HG03135 (cell line): ENCODE results near the gene HSPB6.

Source experiments
- ATAC-seq: cut with Tn5 transposase; IDR thresholded peaks from one replicate; pipeline ENCODE4 v1.9.1; 2021; ENCODE audit warnings: mild to moderate bottlenecking, moderate library complexity; ENCODE audit not compliant: unreplicated experiment

HSPB6 gene

DNA sequence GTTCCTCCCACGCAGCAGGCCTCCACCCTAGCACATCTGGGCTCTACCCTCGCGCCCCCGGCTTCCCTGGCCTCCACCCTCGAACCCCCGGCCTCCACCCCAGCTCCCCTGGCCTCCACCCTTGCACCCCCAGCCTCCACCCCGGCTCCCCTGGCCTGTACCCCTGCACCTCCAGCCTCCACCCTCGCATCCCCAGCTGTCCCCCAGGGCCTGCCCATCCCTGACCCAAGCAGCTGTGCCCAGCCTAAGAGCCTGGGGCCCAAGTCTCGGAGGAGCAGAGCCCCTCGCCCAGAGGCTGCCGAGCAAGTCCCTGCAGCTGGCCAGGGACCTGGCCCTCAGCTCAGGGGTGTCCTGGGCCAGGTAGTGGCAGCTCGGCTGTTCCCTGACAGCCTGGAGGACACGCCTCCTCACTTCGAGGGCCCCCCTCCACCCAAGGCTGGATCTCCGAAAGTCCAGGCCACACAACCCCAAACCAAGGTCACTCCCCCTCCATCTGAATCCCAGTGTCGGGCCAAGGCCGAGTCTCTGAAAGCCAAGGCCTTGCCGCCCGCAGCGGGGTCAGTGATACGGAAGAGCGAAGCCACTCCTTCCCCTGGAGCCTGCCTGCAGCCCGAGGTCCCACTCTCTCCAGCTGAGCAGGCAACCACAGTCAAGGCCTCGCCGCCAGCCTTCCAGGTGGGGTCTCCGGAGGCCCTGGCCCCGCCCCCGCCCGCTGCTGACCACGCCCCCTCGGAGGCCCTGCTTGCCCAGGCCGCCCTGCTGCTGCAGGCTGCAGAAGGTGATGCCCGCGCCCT is 10.7 kb upstream of the HSPB6 start:
- no peak for ATAC-seq

DNA sequence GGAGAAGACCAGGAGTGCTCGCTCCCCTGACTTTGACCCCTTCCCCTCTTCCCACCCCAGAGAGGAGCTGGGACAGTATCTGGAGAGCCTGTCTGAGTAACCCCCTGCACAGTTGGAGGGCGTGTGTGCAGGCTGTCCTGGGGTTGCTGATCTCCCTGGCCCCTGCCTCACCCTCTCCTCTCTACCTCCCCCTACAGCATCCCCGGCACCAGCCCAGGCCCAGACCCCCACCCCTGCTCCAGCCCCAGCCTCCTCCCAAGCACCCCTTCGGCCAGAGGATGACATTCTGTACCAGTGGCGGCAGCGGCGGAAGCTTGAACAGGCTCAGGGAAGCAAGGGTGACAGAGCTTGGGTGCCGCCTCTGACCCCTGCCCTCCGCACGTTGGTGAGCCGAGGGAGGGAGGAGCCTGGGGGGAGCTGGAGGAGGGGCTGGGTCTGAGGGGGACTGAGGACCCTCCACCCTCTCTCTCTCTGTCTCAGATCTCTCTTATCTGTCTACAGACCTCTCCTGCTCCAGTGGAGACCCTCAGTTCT is 9.8 kb upstream of the HSPB6 start:
- no peak for ATAC-seq

DNA sequence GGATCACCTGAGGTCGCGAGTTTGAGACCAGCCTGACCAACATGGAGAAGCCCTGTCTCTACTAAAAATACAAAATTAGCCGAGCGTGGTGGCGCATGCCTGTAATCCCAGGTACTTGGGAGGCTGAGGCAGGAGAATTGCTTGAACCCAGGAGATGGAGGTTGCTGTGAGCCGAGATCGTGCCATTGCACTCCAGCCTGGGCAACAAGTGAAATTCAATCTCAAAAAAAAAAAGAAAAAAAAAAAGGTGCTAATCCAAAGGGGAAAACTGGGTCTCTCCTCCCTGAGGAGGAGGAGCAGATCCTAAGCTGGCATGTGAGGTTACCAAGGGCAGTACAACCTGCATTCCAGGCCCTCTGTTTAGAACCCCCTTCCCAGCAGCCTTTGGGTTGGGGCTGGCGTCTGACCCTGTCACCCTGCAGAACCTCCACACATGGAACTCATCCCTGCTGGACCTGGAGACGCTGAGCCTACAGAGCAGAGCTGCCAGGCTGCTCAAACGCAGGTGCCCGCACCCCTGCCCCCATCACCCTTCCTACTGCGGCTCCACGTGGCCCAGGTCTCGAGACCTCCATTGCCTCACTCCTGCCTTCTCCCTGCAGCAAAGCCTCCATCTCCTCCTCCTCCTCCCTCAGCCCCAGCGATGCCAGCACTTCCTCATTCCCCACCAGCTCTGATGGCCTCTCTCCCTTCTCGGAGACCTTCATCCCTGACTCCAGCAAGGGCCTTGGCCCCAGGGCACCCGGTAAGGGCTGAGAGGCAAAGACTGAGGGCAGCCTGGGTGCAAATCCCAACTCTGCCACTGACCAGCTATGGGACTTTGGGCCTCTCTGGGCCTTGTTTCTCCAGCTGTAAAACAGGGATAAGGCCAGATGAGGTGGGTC is 7.8 kb upstream of the HSPB6 start:
- ATAC-seq = no peak

DNA sequence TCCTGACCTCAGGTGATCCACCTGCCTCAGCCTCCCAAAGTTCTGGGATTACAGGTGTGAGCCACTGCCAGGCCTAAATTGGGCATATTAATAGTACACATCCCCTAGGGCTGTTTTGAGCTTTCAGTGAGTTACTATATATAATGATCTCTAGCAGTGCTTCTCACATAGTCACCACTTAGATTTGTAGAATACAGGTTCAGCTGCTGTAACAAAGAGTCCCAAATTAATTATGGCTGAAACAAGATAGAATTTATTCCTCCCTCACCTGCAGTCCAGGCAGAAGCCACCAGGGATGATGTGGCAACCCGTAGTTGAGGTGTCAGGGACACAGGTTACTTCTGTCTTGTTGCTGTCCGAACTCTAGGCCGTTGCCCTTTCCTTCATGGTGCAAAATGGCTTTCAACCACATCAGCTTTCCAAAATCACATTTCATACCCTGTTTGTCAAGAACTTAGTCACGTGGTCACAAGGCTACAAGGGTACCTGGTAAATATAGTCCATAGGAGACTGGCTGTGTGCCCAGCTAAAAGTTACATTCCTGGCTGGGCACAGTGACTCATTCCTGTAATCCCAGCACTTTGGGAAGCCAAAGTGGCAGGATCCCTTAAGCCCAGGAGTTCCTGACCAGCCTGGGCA is 4.0 kb upstream of the HSPB6 start:
- no peak for ATAC-seq

DNA sequence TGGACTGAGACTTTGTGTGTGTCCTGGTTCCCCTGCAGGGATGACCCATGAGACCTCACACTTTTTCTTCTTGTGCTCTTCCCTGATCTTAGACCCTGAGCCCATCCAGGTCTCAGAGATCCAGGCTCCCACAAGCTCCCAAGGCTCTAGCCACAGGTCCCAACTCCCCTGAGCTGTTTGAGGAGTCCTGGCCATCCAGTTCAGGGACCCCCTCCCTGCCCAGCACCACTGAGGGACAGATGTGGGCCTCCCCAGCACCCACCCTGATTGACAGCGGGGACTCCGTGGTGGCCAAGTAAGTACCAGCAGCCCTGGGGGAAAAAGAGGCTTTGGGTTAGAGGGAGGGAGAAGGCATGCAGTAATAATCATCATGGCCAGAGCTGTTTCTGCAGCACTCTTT is 2.9 kb upstream of the HSPB6 start:
- ATAC-seq = no peak

DNA sequence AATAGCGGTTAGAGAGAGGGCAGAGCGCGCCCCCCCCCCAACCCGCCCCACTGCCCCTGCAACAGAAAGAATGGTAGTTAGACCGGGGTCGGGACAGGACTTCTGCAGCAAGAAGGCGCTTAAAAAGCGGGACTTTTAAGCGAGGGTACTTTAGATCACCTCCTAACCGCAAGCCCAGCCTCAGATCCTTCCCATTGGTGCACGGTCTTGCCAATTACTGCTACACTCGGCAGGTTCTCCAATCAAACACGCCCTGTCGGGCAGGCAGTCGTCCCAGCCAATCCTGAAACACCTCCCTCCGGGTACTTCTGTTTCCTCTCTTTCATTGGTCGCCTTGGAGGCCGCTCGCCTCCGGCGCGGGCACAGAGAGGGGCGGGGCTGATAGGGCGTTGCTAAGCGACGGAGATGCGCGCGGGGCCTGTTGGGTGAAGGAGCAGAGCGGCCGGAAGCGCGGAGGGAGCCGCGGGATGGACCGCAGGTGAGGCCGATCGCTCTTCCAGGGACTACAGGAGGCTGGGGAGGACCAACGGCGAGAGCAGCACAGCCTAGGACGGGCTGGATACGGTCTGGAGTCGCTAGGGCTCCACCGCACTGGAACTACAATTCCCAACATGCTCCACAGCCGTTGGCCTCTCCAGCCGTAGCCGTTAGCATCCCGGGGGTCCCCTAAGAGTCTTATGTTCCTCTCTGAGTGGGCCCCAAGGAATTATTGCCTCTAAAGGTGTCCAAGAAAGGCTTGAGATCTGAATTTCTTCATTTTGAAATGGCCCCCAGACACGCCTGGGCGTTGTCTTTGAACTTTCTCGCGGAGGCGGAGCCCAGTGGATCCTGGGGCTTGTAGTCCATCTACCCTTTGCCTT is 1.1 kb upstream of the HSPB6 start, which contains the start of gene PROSER3:
Gene PROSER3 (plus strand): TSS at position 428 of the 860 bp plus-strand sequence. CDS start 40 bp downstream, at position 468.
- peak; percentile 94 for ATAC-seq

DNA sequence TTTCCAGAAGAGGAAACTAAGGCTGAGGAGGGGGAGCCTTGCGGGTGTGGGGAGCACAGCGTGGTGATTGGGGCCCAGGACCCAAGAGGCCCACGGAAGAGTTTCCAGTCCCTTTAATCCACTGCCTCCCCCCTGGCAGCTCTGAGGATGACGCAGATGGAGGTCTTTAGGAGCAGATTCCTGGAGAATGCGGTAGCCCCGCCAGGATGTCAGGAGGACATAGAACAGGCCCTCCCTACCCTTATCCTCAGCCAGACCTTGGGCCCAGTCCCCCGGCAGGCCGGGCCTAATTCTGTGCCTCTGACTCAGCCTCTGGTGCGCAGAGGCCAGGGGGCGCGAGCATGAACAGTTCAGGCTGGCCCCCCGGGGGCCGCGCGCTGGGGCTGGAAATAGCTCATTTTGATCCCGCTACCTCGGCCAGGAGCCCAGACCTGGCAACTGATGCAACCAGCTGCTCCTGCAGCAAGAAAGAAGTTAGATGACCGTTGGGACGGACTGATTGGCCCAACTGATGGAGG is 461 bp upstream of the HSPB6 start:
- no peak for ATAC-seq

DNA sequence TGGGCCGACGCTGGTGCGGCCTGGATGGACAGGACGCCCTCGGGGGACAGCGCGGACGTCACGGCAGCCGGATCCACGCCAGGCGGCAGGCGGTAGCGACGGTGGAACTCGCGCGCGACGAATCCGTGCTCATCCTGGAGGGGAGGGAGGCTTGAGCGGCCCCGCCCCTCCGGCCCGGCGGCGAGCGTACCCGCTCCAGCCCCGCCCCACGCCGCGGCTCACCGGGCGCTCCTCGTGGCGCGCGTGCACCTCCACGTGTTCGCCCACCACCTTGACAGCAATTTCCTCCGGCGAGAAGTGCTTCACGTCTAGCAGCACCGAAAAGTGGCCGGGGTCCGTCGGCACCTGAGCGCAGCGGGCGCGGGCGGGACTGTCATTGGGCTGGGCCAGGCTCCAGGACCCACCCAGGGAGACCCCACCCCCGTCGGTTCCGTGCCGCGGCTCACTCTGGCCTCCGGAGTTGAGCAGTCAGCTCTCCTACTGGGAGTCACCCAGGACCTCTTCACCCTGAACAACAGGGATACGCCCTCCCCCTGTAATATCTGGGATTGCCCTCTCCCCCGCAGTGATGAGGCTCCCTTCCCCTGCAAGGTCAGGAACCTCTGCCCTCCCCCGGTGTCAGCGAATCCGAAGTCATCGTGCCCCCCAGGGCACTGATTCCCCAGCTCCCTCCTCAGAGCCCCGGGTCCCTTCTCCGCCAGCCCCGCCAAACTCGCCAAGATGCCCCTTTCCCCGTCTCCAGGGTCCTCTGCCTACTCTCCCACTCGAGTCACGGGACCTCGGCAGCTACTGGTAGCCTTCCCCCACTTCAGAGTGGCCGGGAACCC is 1.1 kb downstream of the HSPB6 start:
- no peak for ATAC-seq

DNA sequence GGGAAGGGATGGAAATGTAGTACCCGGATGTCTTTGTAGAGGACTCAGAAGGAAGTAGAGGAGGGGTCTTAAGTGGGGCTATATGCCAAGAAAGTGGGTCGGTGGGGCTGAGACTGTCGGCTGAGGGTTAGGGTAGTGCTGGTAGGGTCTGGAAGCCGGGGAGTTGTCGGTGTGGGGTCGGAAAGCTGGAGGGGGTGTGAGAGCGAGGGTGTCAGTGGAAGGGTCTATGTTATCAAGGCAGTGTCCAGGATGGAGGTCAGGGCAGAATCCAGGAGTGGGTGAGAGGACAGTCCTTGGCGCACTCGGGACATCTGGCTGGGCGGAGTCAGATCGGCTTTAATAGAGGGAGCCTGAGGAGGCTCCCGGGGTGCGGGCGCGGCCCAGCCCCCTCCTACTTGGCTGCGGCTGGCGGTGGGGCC is 1.7 kb downstream of the HSPB6 start:
- no peak for ATAC-seq

DNA sequence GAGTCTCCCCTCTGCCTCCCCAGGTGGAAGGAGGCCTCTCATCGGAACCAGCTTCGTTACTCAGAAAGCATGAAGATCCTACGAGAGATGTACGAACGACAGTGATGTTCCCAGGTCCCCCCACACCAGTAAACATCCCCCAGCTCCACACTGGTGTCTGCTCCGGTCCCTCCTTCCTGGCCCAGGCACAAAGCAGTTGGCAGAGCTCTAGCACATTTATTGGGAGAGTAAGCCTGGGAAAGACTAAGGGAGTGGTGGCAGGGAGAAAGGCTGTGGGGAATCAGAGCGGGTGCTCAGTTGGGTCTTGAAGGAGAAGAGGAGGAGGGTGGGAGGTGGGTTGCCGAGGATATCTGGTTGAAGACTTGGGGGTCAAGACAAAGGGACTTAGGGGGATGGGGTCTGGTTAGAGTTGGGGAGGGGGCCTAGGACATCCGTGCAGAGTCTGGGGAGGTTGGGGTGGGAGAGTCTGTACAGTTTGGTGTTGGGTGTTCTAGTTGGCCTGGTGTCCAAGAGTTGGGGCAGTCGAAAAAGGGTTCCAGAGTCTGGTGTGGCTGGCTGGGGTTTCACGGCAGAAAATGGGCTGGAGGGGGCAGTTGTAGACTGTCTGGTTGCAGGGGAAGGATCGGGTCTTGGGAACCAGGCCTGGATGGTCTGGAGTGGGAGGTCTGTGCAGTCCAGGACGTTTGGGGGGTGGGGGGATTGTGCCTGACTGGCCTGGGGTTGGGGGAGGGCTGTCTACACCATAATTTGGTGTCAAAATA is 2.3 kb downstream of the HSPB6 start:
- no peak for ATAC-seq

DNA sequence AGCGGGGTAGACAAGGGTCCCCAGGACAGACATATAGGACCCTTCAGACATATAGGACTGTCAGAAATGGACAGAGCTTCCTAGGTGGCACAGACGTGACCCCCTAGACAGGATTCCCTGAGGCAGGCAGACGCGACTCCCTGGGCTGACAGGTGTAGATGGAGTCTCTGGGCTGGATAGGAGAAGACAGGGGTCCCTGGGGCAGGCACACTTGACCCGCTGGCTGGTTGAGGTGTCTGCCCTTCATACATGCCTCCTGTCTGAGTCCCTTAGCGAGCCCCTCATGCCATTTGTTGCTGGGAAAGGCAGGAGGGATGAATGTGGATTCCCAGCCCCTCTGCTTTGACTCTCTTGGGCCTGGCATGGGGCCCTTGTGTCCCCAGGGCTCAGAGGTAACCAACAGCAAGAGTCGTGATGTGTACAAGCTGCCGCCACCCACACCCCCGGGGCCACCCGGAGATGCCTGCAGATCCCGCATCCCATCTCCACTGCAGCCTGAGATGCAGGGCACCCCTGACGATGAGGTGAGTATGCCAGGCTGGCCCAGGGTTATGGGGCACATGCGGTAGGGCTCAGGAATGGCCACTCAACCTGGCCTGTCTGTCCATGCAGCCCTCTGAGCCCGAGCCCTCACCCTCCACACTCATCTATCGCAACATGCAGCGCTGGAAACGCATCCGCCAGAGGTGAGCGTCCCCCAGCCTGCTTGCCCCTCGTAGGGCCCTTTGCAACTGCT is 3.0 kb downstream of the HSPB6 start:
- no peak for ATAC-seq

DNA sequence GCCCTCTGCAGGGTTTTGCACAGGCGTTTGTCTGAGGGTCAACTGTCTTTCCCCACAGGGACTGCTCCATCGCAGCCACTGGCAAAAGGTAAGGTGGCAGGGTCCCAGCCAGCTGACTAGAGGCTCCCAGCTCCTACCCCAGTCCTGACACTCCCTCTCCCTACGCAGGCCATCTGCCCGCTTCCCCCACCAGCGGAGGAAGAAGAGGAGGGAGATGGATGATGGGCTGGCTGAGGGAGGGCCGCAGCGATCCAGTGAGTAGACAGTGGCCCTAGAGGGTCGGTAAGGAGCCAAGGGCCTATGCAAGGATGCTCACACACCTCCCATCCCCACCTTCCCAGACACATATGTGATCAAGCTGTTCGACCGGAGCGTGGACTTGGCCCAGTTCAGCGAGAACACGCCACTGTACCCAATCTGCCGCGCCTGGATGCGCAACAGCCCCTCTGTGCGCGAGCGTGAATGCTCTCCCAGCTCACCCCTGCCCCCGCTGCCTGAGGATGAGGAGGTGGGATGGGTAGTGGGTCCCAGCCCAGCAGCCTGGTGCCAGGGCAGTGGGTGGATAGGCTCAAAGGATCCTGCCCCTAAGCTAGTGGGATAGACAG is 4.0 kb downstream of the HSPB6 start:
- ATAC-seq = no peak

DNA sequence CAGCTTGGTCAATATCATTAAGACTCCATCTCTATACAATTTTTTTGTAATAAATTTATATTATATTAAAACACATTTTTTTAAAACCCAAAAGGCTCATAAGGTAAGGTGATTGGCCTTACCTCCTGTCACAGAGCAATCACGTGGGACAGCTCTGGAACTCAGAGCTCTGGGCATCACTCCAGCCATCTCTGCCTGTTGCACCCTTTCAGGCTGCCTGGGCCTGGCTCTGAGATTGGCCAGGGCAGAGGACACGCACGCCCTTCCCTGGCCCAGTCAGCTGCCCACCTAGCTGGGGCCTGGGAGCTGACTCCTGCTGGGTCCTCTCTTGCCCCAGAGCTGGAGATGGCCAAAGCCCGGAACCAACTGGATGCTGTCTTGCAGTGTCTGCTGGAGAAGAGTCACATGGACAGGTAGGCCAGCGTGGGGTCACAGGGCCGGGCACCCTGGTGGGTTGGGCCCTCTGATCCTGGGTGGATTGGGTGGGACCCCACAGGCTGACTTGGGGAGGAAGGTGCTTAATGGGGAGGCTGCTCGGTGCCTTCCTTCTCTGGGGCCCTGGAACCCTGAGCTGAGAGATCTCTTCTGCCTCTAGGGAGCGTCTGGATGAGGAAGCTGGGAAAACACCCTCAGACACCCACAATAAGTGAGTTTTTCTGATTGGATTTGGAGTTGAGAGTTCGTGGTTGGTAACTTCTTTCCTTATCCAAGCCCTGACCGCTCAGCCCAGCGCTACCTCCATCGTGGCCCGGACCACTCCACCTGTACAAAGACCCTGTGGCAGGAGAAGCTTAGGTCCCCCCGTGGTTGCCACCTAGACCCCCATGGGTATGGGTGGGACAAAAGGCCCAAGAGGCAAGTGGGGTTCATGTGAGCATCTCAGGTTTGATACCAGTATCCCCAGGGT is 4.7 kb downstream of the HSPB6 start:
- ATAC-seq = no peak

DNA sequence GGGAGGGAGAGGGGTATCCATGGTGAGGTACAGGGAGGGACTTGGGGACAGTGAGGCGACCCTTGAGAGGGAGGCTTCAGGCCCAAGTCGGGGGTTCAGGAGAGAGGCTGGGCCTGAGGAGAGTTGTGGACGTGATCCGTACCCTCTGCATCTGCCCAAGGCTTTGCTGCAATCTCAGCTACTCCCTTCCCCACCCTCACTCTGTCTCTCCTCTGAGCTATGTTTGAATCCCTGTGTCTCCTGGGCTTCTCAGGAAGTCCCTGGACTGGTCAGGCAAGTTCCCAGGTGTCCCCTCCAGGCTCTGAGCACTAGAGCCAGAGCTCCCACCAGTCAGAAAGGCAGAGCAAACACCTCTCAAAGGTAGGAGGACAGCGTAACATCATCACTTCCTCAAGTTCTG is 6.7 kb downstream of the HSPB6 start:
- no peak for ATAC-seq

DNA sequence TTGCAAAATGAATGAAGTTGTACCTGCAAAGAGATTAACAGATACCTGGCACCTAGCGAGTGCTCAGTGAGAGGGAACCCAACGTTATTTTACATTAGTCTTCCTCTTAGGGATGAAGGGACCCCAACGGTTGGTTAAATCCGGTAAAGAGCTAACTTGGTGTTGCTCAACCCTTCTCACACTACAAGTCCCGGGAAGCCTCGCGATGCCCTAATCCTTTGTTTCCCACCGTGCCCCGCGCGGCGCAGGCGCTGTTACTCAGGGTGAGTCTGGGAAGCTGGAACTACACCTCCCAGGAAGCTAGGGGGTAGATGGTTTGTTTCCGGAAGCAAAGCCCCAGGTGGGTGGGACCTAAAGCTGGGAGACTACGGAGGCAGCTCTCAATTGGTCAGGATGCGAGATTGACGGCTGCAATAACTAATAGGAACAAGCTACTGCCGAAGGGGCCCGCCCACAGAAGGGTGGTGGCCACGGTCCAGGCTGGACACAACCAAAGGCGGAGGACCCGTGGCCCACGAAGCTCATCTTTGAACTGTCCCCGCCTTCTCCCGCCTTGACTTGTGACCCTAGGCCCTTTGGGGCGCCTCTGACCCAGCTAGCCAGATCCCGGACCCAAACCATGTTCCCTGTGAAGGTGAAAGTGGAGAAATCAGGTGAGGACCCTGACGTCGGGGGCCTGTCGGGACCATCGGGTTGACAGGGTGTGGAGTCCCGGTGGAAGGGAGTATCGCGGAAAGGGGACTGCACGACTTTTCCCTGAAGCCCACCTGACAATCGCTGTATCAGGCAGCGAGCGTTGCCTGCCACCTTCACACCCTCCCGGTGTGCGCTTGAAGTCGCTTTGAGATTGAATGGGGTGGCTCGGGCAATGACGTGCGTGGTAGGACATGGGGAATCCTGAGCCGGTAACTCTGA is 8.5 kb downstream of the HSPB6 start, which contains the start of gene LIN37:
Gene LIN37 (plus strand): TSS at position 471 of the 915 bp plus-strand sequence. CDS start 149 bp downstream, at position 620.
- peak; percentile 71 for ATAC-seq
